Measurements from ENCODE around the gene FABP3.

DNA sequence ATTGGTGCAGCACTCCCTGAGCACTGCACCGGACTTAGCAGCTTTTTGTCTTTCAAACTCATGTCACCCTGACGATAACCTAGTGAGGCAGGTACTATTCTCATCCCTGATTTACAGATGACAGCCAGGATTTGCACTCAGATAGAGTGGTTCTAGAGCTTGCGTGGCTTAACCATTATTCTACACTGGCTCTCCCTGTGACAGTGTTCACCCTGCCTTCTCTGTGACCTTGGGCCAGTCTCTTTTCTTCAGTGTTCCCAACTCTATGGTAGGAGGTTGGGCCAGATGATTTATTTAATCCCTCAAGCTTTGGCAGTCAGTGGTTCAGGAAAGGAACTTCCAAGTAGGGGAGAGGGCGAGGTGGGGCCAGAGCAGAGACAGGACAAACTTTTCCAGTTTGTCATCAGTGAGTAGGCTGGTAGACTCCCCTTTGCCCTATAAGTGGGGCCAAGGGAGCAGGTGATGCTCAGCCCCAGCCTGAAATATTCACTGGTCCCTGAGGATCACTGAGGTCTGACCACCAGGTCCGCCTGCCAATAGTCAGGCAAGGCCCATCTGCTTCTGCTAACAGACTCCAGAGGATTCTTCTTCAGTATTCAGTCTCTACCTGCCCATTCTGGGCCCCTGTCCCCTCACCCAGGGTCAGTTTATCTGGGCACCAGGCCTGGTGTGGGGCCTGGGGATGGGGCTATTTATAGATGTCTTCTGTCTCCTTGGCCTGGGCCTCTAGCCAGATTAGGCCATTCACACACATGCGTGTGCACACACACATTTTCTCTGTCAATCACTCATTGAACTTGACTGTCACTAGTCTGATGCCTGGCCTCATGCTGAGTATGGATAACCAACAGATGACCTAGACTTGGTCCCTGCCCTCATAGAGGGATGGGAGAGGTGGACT, 8.8 kb upstream of the FABP3 start:
- TF ChIP-seq POU2F2 (IDR thresholded peaks at IDR 0.05; ENCODE audit: low read depth, low read length), result no peak
- no peak for TF ChIP-seq POLR2A (IDR thresholded peaks at IDR 0.05; ENCODE audit: low read depth, low read length)
- no peak for TF ChIP-seq POLR2AphosphoS5 (IDR thresholded peaks at IDR 0.05; ENCODE audit: low read depth, low read length)
- no peak for TF ChIP-seq TAF1 (IDR thresholded peaks at IDR 0.05; ENCODE audit: low read depth, low read length)
